CD14-positive monocyte (primary cell): Measurements from ENCODE around the gene ELOVL6. TPM values are rescaled to one million over a fixed set of nuclear protein-coding genes. Genes with fewer than 3 reads are reported as not detected.

Experiments
- DNase-seq, 3 donors: peaks; one replicate each; pipeline ENCODE4 v3.0.0-alpha.2; 2011 to 2022
- H2AFZ ChIP-seq: 2 replicates; pipeline ENCODE4 v1.6.0; 2012; ENCODE audit warnings: mild to moderate bottlenecking, low read depth, low read length, inconsistent platforms; ENCODE audit not compliant: insufficient read depth, poor library complexity, severe bottlenecking
- H3K27ac ChIP-seq, 2 donors: 1 replicate in 1 of 2; 2 replicates in 1 of 2; pipeline ENCODE4 v1.5.1; 2012 to 2013; ENCODE audit warnings: low read length in 2 of 2, control low read depth in 1 of 2, inconsistent platforms in 1 of 2, low read depth in 1 of 2, mild to moderate bottlenecking in 1 of 2
- H3K27me3 ChIP-seq, 2 donors: one replicate each; pipeline versions ENCODE4 v1.6.0 to v1.6.1; 2011 to 2013; ENCODE audit warnings: low read length in 2 of 2; ENCODE audit not compliant: control insufficient read depth in 2 of 2, insufficient read depth in 2 of 2
- H3K36me3 ChIP-seq, 2 donors: replicated peaks in 1 of 2; 1 replicate in 1 of 2; 2 replicates in 1 of 2; pipeline versions ENCODE4 v1.5.1 to v1.6.1; 2012 to 2013; ENCODE audit warnings: low read length in 2 of 2, control low read depth in 1 of 2, inconsistent platforms in 1 of 2, mild to moderate bottlenecking in 1 of 2; ENCODE audit not compliant: insufficient read depth in 2 of 2, control insufficient read depth in 1 of 2
- H3K4me1 ChIP-seq, 2 donors: 1 replicate in 1 of 2; 2 replicates in 1 of 2; pipeline versions ENCODE4 v1.5.1 to v1.6.1; 2012 to 2013; ENCODE audit warnings: low read length in 2 of 2, control low read depth in 1 of 2, inconsistent platforms in 1 of 2, mild to moderate bottlenecking in 1 of 2, moderate library complexity in 1 of 2; ENCODE audit not compliant: insufficient read depth in 2 of 2, control insufficient read depth in 1 of 2
- H3K4me2 ChIP-seq: replicated peaks from 2 replicates; pipeline ENCODE3; 2012; ENCODE audit warnings: low read length, moderate library complexity, mild to moderate bottlenecking; ENCODE audit not compliant: poor library complexity, severe bottlenecking; ENCODE audit errors: extremely low read depth
- H3K4me3 ChIP-seq, 3 experiments: fragments of 200-600 bp in 1 of 3; sonication (generic) in 1 of 3; replicated peaks in 1 of 3; 1 replicate in 2 of 3; 2 replicates in 1 of 3; pipeline ENCODE4 v1.5.1; 2011 to 2013; ENCODE audit warnings: low read length in 3 of 3, mild to moderate bottlenecking in 3 of 3, control low read depth in 2 of 3, low read depth in 2 of 3, inconsistent platforms in 1 of 3, moderate library complexity in 1 of 3
- H3K79me2 ChIP-seq: 2 replicates; pipeline ENCODE4 v1.6.0; 2012; ENCODE audit warnings: mild to moderate bottlenecking, control low read depth, inconsistent platforms, low read length, moderate library complexity; ENCODE audit not compliant: insufficient read depth
- H3K9ac ChIP-seq: 2 replicates; pipeline ENCODE4 v1.6.0; 2017; ENCODE audit warnings: low read length, mild to moderate bottlenecking; ENCODE audit not compliant: insufficient read depth, poor library complexity, severe bottlenecking
- H3K9me3 ChIP-seq, 2 donors: replicated peaks in 1 of 2; 1 replicate in 1 of 2; 2 replicates in 1 of 2; pipeline versions ENCODE4 v1.5.1 to v1.6.1; 2012 to 2013; ENCODE audit warnings: low read length in 2 of 2, control low read depth in 1 of 2; ENCODE audit not compliant: control insufficient read depth in 1 of 2, insufficient read depth in 1 of 2
- H4K20me1 ChIP-seq: 2 replicates; pipeline ENCODE4 v1.6.0; 2012; ENCODE audit warnings: mild to moderate bottlenecking, low read length, control low read depth, moderate library complexity; ENCODE audit not compliant: insufficient read depth
- H3K27ac Mint-ChIP-seq, 7 donors: one replicate each; pipeline ENCODE4 v1.8.0; 2020; ENCODE audit warnings: mild to moderate bottlenecking in 7 of 7, mixed read lengths in 7 of 7, moderate library complexity in 6 of 7, inconsistent platforms in 2 of 7
- H3K27me3 Mint-ChIP-seq, 3 donors: one replicate each; pipeline ENCODE4 v1.8.0; 2021 to 2022; ENCODE audit warnings: low read depth in 3 of 3, mild to moderate bottlenecking in 3 of 3, mixed read lengths in 3 of 3, moderate library complexity in 3 of 3, inconsistent platforms in 1 of 3
- H3K36me3 Mint-ChIP-seq, 2 donors: one replicate each; pipeline ENCODE4 v1.8.0; 2020; ENCODE audit warnings: mixed read lengths in 2 of 2, inconsistent platforms in 1 of 2, mild to moderate bottlenecking in 1 of 2
- H3K4me1 Mint-ChIP-seq: one replicate; pipeline ENCODE4 v1.8.0; 2020; ENCODE audit warnings: mild to moderate bottlenecking, mixed read lengths
- H3K4me3 Mint-ChIP-seq, 2 donors: one replicate each; pipeline ENCODE4 v1.8.0; 2020; ENCODE audit warnings: mild to moderate bottlenecking in 2 of 2, mixed read lengths in 2 of 2, moderate library complexity in 1 of 2
- H3K9me3 Mint-ChIP-seq, 7 donors: one replicate each; pipeline ENCODE4 v1.8.0; 2020 to 2022; ENCODE audit warnings: mixed read lengths in 7 of 7, mild to moderate bottlenecking in 6 of 7, moderate library complexity in 6 of 7, inconsistent platforms in 2 of 7
- CTCF ChIP-seq: fragments of 200-600 bp; IDR thresholded peaks from one replicate; pipeline ENCODE4 v1.8.0; 2022; ENCODE audit warnings: antibody characterized with exemption, mild to moderate bottlenecking
- WGBS: methylation state at CpG from one replicate; pipeline ENCODE4 v1.1.5; 2013; ENCODE audit warnings: missing lambda C conversion rate; ENCODE audit not compliant: insufficient coverage; 5-methylcytosine and 5-hydroxymethylcytosine counted together
- intact Hi-C, 2 donors: fragments of 100-400 bp; cut with micrococcal nuclease; formaldehyde crosslinking; loops; one replicate each; pipeline versions ENCODE4 v1.15.0 to v1.15.1; 2023
- polyA plus RNA-seq, 3 donors: library from polyadenylated mRNA; depleted of rRNA in 1 of 3; unstranded in 2 of 3; stranded (reverse) in 1 of 3; fragments of 300-500 nt in 2 of 3; fragments of >200 nt in 1 of 3; fragmentation: Illumina TruSeq in 2 of 3; gene quantifications; 1 replicate in 2 of 3; 2 replicates in 1 of 3; pipeline ENCODE4 v1.2.3, GENCODE V29; 2012 to 2021

The ELOVL6 gene
- polyA plus RNA-seq, 3 donors, result 0.11 to 0.19 TPM; not detected in 1

- Mint-ChIP-seq H3K4me1 (peaks cover 30% of the 10 kb centered on the region), H3K27me3 (peaks cover 0 to 2% (median 0%) of the 10 kb centered on the region in 3 donors), H3K36me3 (no peaks in the 10 kb centered on the region), H3K27ac (no peak overlapping the region), H3K9me3 (no peaks in the 10 kb centered on the region), H3K4me3 (no peak overlapping the region)
- WGBS, result no CpG with 5 or more reads among the region's 1 CpG
- H3K27ac ChIP-seq, result peak overlapping the region in 1 of 2 donors; percentile 60
- TF ChIP-seq CTCF, result no peak
- H3K4me1 ChIP-seq, result peaks cover 25 to 33% of the 10 kb centered on the region in 2 donors
- H2AFZ ChIP-seq, result no peak overlapping the region
- no peak overlapping the region for H3K9ac ChIP-seq
- no peak overlapping the region for H3K4me2 ChIP-seq
- intact Hi-C loops, result no loop called here
- H4K20me1 ChIP-seq, result no peaks in the 10 kb centered on the region
- H3K79me2 ChIP-seq, result no peaks in the 10 kb centered on the region
- no peaks in the 10 kb centered on the region for H3K27me3 ChIP-seq
- no peaks in the 10 kb centered on the region for H3K9me3 ChIP-seq
- no peak for DNase-seq
- H3K4me3 ChIP-seq, result no peak overlapping the region
- H3K36me3 ChIP-seq, result no peaks in the 10 kb centered on the region
Measured at GRCh38 chr4:110108960-110109359, 89.5 kb downstream of the ELOVL6 start.

- Histone ChIP-seq H3K27ac (peak overlapping the region in 1 of 2 donors; percentile 60), H3K79me2 (no peaks in the 10 kb centered on the region), H3K27me3 (no peaks in the 10 kb centered on the region), H3K4me1 (peaks cover 25 to 33% of the 10 kb centered on the region in 2 donors), H2AFZ (no peak overlapping the region), H3K9me3 (no peaks in the 10 kb centered on the region), H3K4me2 (peak overlapping the region; percentile 58), H3K36me3 (no peaks in the 10 kb centered on the region), H3K4me3 (peak overlapping the region in 1 of 3 experiments; percentile 19), H4K20me1 (no peaks in the 10 kb centered on the region), H3K9ac (no peak overlapping the region)
- Mint-ChIP-seq H3K4me1 (peaks cover 32% of the 10 kb centered on the region), H3K36me3 (no peaks in the 10 kb centered on the region), H3K4me3 (peak overlapping the region in 1 of 2 donors; percentile 70), H3K27ac (peak overlapping the region; percentile 55 to 89 (median 65)), H3K27me3 (peaks cover 0 to 2% (median 0%) of the 10 kb centered on the region in 3 donors), H3K9me3 (no peaks in the 10 kb centered on the region)
- intact Hi-C loops, result no loop called here
- peak; percentile 39 to 77 (median 57) for DNase-seq
- TF ChIP-seq CTCF, result no peak
- WGBS, result no CpG with 5 or more reads among the region's 3 CpGs
Measured at GRCh38 chr4:110108422-110108821, 90.0 kb downstream of the ELOVL6 start.
